IMR-90 (cell line): ENCODE data around the gene PITPNM3. TPM values are rescaled to one million over a fixed set of nuclear protein-coding genes. Genes with fewer than 3 reads are reported as not detected.

Experiments
- ATAC-seq: fragments of 200-7000 bp; cut with Tn5 transposase; 2 replicates; pipeline ENCODE4 v1.9.1; 2020; ENCODE audit warnings: low read depth, mild to moderate bottlenecking, moderate library complexity
- BruUV-seq: library from RNA; stranded (reverse); fragments of 400-500 nt; replicated peaks from 2 replicates; lab custom pipeline; 2021; lab: Mats Ljungman, UMichigan
- CTCF ChIA-PET: fragments of 300-600 bp; formaldehyde crosslinking; extraction: SDS; loops from one replicate; lab custom pipeline; 2021; ENCODE audit warnings: antibody characterized with exemption; lab: Yijun Ruan, JAX
- POLR2A ChIA-PET: fragments of 300-600 bp; sonication (Branson Sonifier 250); formaldehyde crosslinking; loops from one replicate; lab custom pipeline; 2022; ENCODE audit warnings: antibody characterized with exemption; ENCODE audit not compliant: unreplicated experiment; lab: Charles Lee
- DNase-seq: peaks from one replicate; pipeline ENCODE4 v3.0.0; 2013
- H2AFZ ChIP-seq: replicated peaks from 2 replicates; pipeline ENCODE3; 2013; ENCODE audit warnings: low read length, mild to moderate bottlenecking; ENCODE audit not compliant: poor library complexity
- H2AK5ac ChIP-seq: 2 replicates; pipeline ENCODE4 v1.6.1; 2013; ENCODE audit warnings: low read depth, low read length, inconsistent platforms
- H2AK9ac ChIP-seq: replicated peaks from 2 replicates; pipeline ENCODE3; 2013; ENCODE audit warnings: mild to moderate bottlenecking, low read depth, low read length, moderate library complexity; ENCODE audit not compliant: poor library complexity
- H2BK120ac ChIP-seq: 2 replicates; pipeline ENCODE4 v1.6.1; 2013; ENCODE audit warnings: low read depth, low read length, inconsistent platforms
- H2BK15ac ChIP-seq: 3 replicates; pipeline ENCODE4 v1.6.1; 2013; ENCODE audit warnings: low read depth, low read length, inconsistent platforms
- H2BK20ac ChIP-seq: 2 replicates; pipeline ENCODE4 v1.6.1; 2013; ENCODE audit warnings: low read depth, mild to moderate bottlenecking, inconsistent platforms, low read length, moderate library complexity
- H2BK5ac ChIP-seq: 2 replicates; pipeline ENCODE4 v1.6.1; 2013; ENCODE audit warnings: mild to moderate bottlenecking, low read depth, low read length, inconsistent platforms; ENCODE audit not compliant: poor library complexity, severe bottlenecking
- H3K14ac ChIP-seq: replicated peaks from 2 replicates; pipeline ENCODE4 v1.6.1; 2013; ENCODE audit warnings: low read depth, low read length, inconsistent platforms
- H3K18ac ChIP-seq: 2 replicates; pipeline ENCODE4 v1.6.1; 2013; ENCODE audit warnings: low read depth, low read length, control low read depth
- H3K23ac ChIP-seq: 2 replicates; pipeline ENCODE4 v1.6.1; 2013; ENCODE audit warnings: low read depth, low read length, inconsistent platforms
- H3K27ac ChIP-seq: 2 replicates; pipeline ENCODE4 v1.5.1; 2013; ENCODE audit warnings: mild to moderate bottlenecking, control low read depth, low read length; ENCODE audit not compliant: insufficient read depth
- H3K27me3 ChIP-seq: 2 replicates; pipeline ENCODE4 v1.6.1; 2013; ENCODE audit warnings: low read length; ENCODE audit not compliant: control insufficient read depth, insufficient read depth
- H3K36me3 ChIP-seq: 2 replicates; pipeline ENCODE4 v1.6.1; 2013; ENCODE audit warnings: low read length, mixed read lengths; ENCODE audit not compliant: control insufficient read depth, insufficient read depth
- H3K4ac ChIP-seq: 2 replicates; pipeline ENCODE4 v1.6.1; 2013; ENCODE audit warnings: low read depth, low read length, inconsistent platforms
- H3K4me1 ChIP-seq: 2 replicates; pipeline ENCODE4 v1.6.1; 2013; ENCODE audit warnings: low read length, mixed read lengths; ENCODE audit not compliant: control insufficient read depth, insufficient read depth
- H3K4me2 ChIP-seq: 2 replicates; pipeline ENCODE4 v1.6.1; 2013; ENCODE audit warnings: low read depth, mild to moderate bottlenecking, control low read depth, low read length, moderate library complexity
- H3K4me3 ChIP-seq: 2 replicates; pipeline ENCODE4 v1.5.1; 2013; ENCODE audit warnings: low read depth, mild to moderate bottlenecking, control low read depth, low read length, moderate library complexity; ENCODE audit not compliant: insufficient read depth
- H3K56ac ChIP-seq: 2 replicates; pipeline ENCODE4 v1.6.1; 2013; ENCODE audit warnings: low read length, inconsistent platforms; ENCODE audit not compliant: insufficient read depth; ENCODE audit errors: extremely low read depth
- H3K79me1 ChIP-seq, 2 experiments: 2 replicates each; pipeline ENCODE4 v1.6.1; 2013; ENCODE audit warnings: low read length in 2 of 2, inconsistent platforms in 1 of 2, low read depth in 1 of 2
- H3K9ac ChIP-seq: 2 replicates; pipeline ENCODE4 v1.6.1; 2013; ENCODE audit warnings: low read depth, low read length, control low read depth
- H3K9me1 ChIP-seq: 2 replicates; pipeline ENCODE4 v1.6.1; 2013; ENCODE audit warnings: low read length, inconsistent platforms; ENCODE audit not compliant: insufficient read depth
- H3K9me3 ChIP-seq: 2 replicates; pipeline ENCODE4 v1.6.1; 2013; ENCODE audit warnings: low read length; ENCODE audit not compliant: control insufficient read depth, insufficient read depth
- H4K20me1 ChIP-seq: 2 replicates; pipeline ENCODE4 v1.6.1; 2013; ENCODE audit warnings: low read length, inconsistent platforms; ENCODE audit not compliant: insufficient read depth
- H4K5ac ChIP-seq: 2 replicates; pipeline ENCODE4 v1.6.1; 2013; ENCODE audit warnings: mild to moderate bottlenecking, low read depth, low read length, control low read depth
- H4K8ac ChIP-seq, 2 experiments: 2 replicates each; pipeline ENCODE4 v1.6.1; 2013; ENCODE audit warnings: low read depth in 2 of 2, low read length in 2 of 2, control low read depth in 1 of 2, inconsistent platforms in 1 of 2
- H4K91ac ChIP-seq: 2 replicates; pipeline ENCODE4 v1.6.1; 2013; ENCODE audit warnings: low read depth, low read length, inconsistent platforms; ENCODE audit not compliant: insufficient read depth
- BHLHE40 ChIP-seq: fragments of 150-350 bp; IDR thresholded peaks from 2 replicates; pipeline ENCODE4 v1.6.1; 2016; ENCODE audit warnings: mild to moderate bottlenecking, low read depth, low read length
- CEBPB ChIP-seq: IDR thresholded peaks from 2 replicates; pipeline ENCODE4 v1.6.1; 2012; ENCODE audit warnings: low read depth, low read length, improper control_type of control experiment
- CHD1 ChIP-seq: IDR thresholded peaks from 2 replicates; pipeline ENCODE4 v1.6.1; 2012; ENCODE audit warnings: low read depth, low read length, improper control_type of control experiment
- FOS ChIP-seq: fragments of 150-350 bp; IDR thresholded peaks from 2 replicates; pipeline ENCODE4 v1.6.1; 2016; ENCODE audit warnings: low read depth, low read length
- MAFK ChIP-seq: IDR thresholded peaks from 2 replicates; pipeline ENCODE4 v1.6.1; 2012; ENCODE audit warnings: low read depth, low read length, improper control_type of control experiment
- MAZ ChIP-seq: IDR thresholded peaks from 2 replicates; pipeline ENCODE4 v1.6.1; 2012; ENCODE audit warnings: low read depth, mild to moderate bottlenecking, low read length, improper control_type of control experiment, moderate library complexity, borderline replicate concordance
- MXI1 ChIP-seq: IDR thresholded peaks from 2 replicates; pipeline ENCODE4 v1.6.1; 2012; ENCODE audit warnings: low read depth, mild to moderate bottlenecking, low read length, moderate library complexity, borderline replicate concordance
- NFE2L2 ChIP-seq: fragments of 150-350 bp; IDR thresholded peaks from 2 replicates; pipeline ENCODE4 v1.6.1; 2016; ENCODE audit warnings: low read depth, mild to moderate bottlenecking, low read length
- POLR2A ChIP-seq: IDR thresholded peaks from 2 replicates; pipeline ENCODE4 v1.6.1; 2012; ENCODE audit warnings: mild to moderate bottlenecking, low read depth, low read length
- RAD21 ChIP-seq: IDR thresholded peaks from 2 replicates; pipeline ENCODE4 v1.6.1; 2012; ENCODE audit warnings: low read length, improper control_type of control experiment
- RCOR1 ChIP-seq: IDR thresholded peaks from 2 replicates; pipeline ENCODE4 v1.6.1; 2012; ENCODE audit warnings: mild to moderate bottlenecking, low read length, improper control_type of control experiment; ENCODE audit not compliant: insufficient replicate concordance
- RFX5 ChIP-seq: IDR thresholded peaks from 2 replicates; pipeline ENCODE4 v1.8.0; 2012; ENCODE audit warnings: low read depth, mild to moderate bottlenecking, low read length, moderate library complexity
- SMC3 ChIP-seq: fragments of 150-350 bp; IDR thresholded peaks from 2 replicates; pipeline ENCODE4 v1.6.1; 2016; ENCODE audit warnings: low read depth, mild to moderate bottlenecking, antibody characterized with exemption, low read length, moderate library complexity
- WGBS, 2 experiments: methylation state at CpG; one replicate each; pipeline versions ENCODE4 v1.1.5 to v1.1.7; 2013; ENCODE audit warnings: missing lambda C conversion rate in 2 of 2; ENCODE audit not compliant: insufficient read length in 1 of 2; ENCODE audit errors: extremely low coverage in 2 of 2; 5-methylcytosine and 5-hydroxymethylcytosine counted together
- dilution Hi-C: fragments of 300-500 bp; cut with HindIII; formaldehyde crosslinking; loops from one replicate; pipeline ENCODE4 v1.14.3; 2018; ENCODE audit warnings: low sequenced_read_pairs; ENCODE audit not compliant: unreplicated experiment
- in situ Hi-C: fragments of 300-500 bp; cut with MboI; formaldehyde crosslinking; loops from 3 replicates; pipeline ENCODE4 v1.14.3; 2019; ENCODE audit warnings: low sequenced_read_pairs, inconsistent platforms, mixed read lengths
- intact Hi-C: fragments of 100-400 bp; cut with micrococcal nuclease; formaldehyde crosslinking; loops from 2 replicates; pipeline ENCODE4 v1.10.0; 2022
- polyA plus RNA-seq, 3 experiments: library from polyadenylated mRNA; depleted of rRNA; stranded (reverse); fragments of >200 nt; gene quantifications; 2 replicates each; pipeline ENCODE4 v1.2.3, GENCODE V29; 2012; ENCODE audit warnings: low replicate concordance in 1 of 3
- total RNA-seq: library from RNA; depleted of rRNA; stranded (reverse); fragments of >200 nt; gene quantifications from 2 replicates; pipeline ENCODE4 v1.2.3, GENCODE V29; 2012
- TF ChIP-seq, protein P1 (sequence below): conservative IDR thresholded peaks from 2 replicates; pipeline ENCODE4 v1.5.1; 2012; ENCODE audit warnings: mild to moderate bottlenecking, low read depth, low read length, improper control_type of control experiment
- TF ChIP-seq, protein P2 (sequence below): fragments of 150-350 bp; IDR thresholded peaks from 2 replicates; pipeline ENCODE4 v1.6.1; 2017; ENCODE audit warnings: mild to moderate bottlenecking, antibody characterized with exemption, low read length, low read depth
- TF ChIP-seq, protein P3 (sequence below): fragments of 150-350 bp; IDR thresholded peaks from 2 replicates; pipeline ENCODE4 v1.6.1; 2016; ENCODE audit warnings: low read depth, mild to moderate bottlenecking, low read length, moderate library complexity, borderline replicate concordance

The PITPNM3 gene
- total and polyA plus RNA-seq, 2 of the 4 experiments (the other 2 are of a cell fraction): 0.54 to 1.7 TPM

DNA sequence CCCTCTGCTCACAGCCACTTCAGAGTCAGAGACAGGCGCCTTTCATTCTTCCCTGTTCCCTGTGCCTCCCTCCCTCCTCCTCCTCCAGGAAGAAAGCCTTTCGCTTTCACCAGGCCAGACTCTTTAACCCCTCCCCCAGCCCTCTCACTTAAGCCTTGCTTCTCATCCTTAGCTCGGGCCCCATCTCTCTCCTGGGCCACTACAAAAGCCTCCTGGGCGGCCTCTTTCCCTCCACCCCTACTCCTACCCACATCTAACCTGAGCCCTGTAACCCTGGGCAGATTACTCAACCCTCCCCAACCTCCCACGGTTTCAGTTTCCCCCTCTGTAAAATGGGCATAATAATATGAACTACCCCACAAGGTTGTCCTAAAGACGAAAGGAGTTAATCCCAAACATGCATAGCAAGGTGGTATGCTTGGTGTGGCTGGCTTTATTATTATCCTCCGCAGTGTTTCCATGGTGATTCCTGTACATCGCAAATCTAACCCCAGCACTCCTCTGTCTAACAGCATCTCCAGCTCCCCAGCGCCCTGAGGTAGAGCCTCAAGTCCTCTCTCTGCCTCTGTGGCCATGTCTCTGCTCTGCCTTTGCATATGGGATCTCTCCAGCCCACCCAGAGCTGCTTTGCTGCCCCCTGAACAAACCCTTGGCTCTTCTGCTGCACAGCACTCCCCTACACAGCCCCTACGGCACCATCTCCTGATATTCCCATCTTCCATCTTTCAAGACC is 94.4 kb downstream of the PITPNM3 start:
- Histone ChIP-seq H3K56ac (no peak overlapping the region), H2AK9ac (no peak overlapping the region), H3K9me1 (peaks cover 5% of the 10 kb centered on the region; the same call in 1 of the 2 replicates), H3K4me3 (no peak overlapping the region), H2BK15ac (no peak overlapping the region), H3K9ac (no peak overlapping the region), H2BK5ac (no peak overlapping the region), H3K18ac (no peak overlapping the region), H3K36me3 (no peaks in the 10 kb centered on the region), H3K4me2 (no peak overlapping the region), H3K9me3 (no peaks in the 10 kb centered on the region; the same call in 1 of the 2 replicates), H2BK120ac (no peak overlapping the region), H2BK20ac (no peak overlapping the region), H2AFZ (no peak overlapping the region), H3K14ac (no peak overlapping the region), H3K79me1 (no peaks in the 10 kb centered on the region), H4K20me1 (no peaks in the 10 kb centered on the region), H3K4ac (no peak overlapping the region), H3K4me1 (peaks cover 7% of the 10 kb centered on the region), H2AK5ac (no peak overlapping the region), H3K27me3 (no peaks in the 10 kb centered on the region), H3K27ac (no peak overlapping the region), H3K23ac (no peak overlapping the region), H4K91ac (no peak overlapping the region), H4K5ac (no peak overlapping the region), H4K8ac (no peak overlapping the region)
- intact Hi-C loops: no loop called here
- ATAC-seq (no peak), DNase-seq (no peak)
- no TSS peak for BruUV-seq
- 100% methylated on average over 1 of the region's 10 CpGs; no CpG with 5 or more reads in 1 of the 2 experiments for WGBS, 2 experiments
- ChIA-PET CTCF (no interaction called here), POLR2A (no interaction called here)
- no peak for TF ChIP-seq RCOR1
- TF ChIP-seq RAD21: no peak
- TF ChIP-seq, protein P1, sequence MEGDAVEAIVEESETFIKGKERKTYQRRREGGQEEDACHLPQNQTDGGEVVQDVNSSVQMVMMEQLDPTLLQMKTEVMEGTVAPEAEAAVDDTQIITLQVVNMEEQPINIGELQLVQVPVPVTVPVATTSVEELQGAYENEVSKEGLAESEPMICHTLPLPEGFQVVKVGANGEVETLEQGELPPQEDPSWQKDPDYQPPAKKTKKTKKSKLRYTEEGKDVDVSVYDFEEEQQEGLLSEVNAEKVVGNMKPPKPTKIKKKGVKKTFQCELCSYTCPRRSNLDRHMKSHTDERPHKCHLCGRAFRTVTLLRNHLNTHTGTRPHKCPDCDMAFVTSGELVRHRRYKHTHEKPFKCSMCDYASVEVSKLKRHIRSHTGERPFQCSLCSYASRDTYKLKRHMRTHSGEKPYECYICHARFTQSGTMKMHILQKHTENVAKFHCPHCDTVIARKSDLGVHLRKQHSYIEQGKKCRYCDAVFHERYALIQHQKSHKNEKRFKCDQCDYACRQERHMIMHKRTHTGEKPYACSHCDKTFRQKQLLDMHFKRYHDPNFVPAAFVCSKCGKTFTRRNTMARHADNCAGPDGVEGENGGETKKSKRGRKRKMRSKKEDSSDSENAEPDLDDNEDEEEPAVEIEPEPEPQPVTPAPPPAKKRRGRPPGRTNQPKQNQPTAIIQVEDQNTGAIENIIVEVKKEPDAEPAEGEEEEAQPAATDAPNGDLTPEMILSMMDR: no peak
- no peak for TF ChIP-seq SMC3
- TF ChIP-seq MXI1: no peak
- no peak for TF ChIP-seq CEBPB
- TF ChIP-seq MAFK: no peak
- TF ChIP-seq NFE2L2: no peak
- no peak for TF ChIP-seq CHD1
- TF ChIP-seq, protein P2, sequence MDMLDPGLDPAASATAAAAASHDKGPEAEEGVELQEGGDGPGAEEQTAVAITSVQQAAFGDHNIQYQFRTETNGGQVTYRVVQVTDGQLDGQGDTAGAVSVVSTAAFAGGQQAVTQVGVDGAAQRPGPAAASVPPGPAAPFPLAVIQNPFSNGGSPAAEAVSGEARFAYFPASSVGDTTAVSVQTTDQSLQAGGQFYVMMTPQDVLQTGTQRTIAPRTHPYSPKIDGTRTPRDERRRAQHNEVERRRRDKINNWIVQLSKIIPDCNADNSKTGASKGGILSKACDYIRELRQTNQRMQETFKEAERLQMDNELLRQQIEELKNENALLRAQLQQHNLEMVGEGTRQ: no peak
- no peak for TF ChIP-seq POLR2A
- no peak for TF ChIP-seq BHLHE40
- no peak for TF ChIP-seq FOS
- no peak for TF ChIP-seq RFX5
- no peak for TF ChIP-seq MAZ
- TF ChIP-seq, protein P3, sequence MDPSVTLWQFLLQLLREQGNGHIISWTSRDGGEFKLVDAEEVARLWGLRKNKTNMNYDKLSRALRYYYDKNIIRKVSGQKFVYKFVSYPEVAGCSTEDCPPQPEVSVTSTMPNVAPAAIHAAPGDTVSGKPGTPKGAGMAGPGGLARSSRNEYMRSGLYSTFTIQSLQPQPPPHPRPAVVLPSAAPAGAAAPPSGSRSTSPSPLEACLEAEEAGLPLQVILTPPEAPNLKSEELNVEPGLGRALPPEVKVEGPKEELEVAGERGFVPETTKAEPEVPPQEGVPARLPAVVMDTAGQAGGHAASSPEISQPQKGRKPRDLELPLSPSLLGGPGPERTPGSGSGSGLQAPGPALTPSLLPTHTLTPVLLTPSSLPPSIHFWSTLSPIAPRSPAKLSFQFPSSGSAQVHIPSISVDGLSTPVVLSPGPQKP: no peak
- in situ Hi-C loops: no loop called here
- dilution Hi-C loops: no loop called here
